Astrocyte (in vitro differentiated cells and primary cell): ENCODE results near the gene ASIC3. TPM values are rescaled to one million over a fixed set of nuclear protein-coding genes. Genes with fewer than 3 reads are reported as not detected.

Source experiments
- DNase-seq: peaks from one replicate; pipeline ENCODE4 v3.0.0-alpha.2; 2010; ENCODE audit warnings: low read depth
- FAIRE-seq: peaks from 2 replicates; lab custom pipeline; 2011; peaks lifted over from hg19 to GRCh38; lab: Jason Lieb, UNC
- H2AFZ ChIP-seq: 2 replicates; pipeline ENCODE4 v1.6.0; 2012; ENCODE audit warnings: low read depth, low read length, inconsistent platforms
- H3K27ac ChIP-seq: 2 replicates; pipeline ENCODE4 v1.5.1; 2011; ENCODE audit warnings: low read depth, low read length, inconsistent platforms
- H3K27me3 ChIP-seq: 2 replicates; pipeline ENCODE4 v1.6.0; 2011; ENCODE audit warnings: low read length, inconsistent platforms; ENCODE audit not compliant: insufficient read depth
- H3K36me3 ChIP-seq: 2 replicates; pipeline ENCODE4 v1.5.1; 2011; ENCODE audit warnings: low read length, inconsistent platforms; ENCODE audit not compliant: insufficient read depth
- H3K4me1 ChIP-seq: 2 replicates; pipeline ENCODE4 v1.5.1; 2011; ENCODE audit warnings: low read length, inconsistent platforms; ENCODE audit not compliant: insufficient read depth
- H3K4me2 ChIP-seq: 2 replicates; pipeline ENCODE4 v1.6.0; 2012; ENCODE audit warnings: low read length, inconsistent platforms
- H3K4me3 ChIP-seq: 2 replicates; pipeline ENCODE4 v1.5.1; 2011; ENCODE audit warnings: low read depth, mild to moderate bottlenecking, low read length, inconsistent platforms; ENCODE audit not compliant: insufficient read depth
- H3K79me2 ChIP-seq: 2 replicates; pipeline ENCODE4 v1.6.0; 2012; ENCODE audit warnings: mild to moderate bottlenecking, low read length, inconsistent platforms; ENCODE audit not compliant: insufficient read depth
- H3K9ac ChIP-seq: 2 replicates; pipeline ENCODE4 v1.6.0; 2012; ENCODE audit warnings: mild to moderate bottlenecking, low read length, inconsistent platforms
- H3K9me3 ChIP-seq: 2 replicates; pipeline ENCODE4 v1.5.1; 2012; ENCODE audit warnings: low read depth, mild to moderate bottlenecking, low read length, inconsistent platforms; ENCODE audit not compliant: insufficient read depth
- H4K20me1 ChIP-seq: 2 replicates; pipeline ENCODE4 v1.6.0; 2012; ENCODE audit warnings: low read length, inconsistent platforms; ENCODE audit not compliant: insufficient read depth
- H3K27ac Mint-ChIP-seq: one replicate; pipeline ENCODE4 v1.8.0; 2021; ENCODE audit warnings: mild to moderate bottlenecking, mixed read lengths; ENCODE audit not compliant: unreplicated experiment
- H3K27me3 Mint-ChIP-seq: one replicate; pipeline ENCODE4 v1.8.0; 2021; ENCODE audit warnings: low read depth, mixed read lengths; ENCODE audit not compliant: unreplicated experiment
- H3K36me3 Mint-ChIP-seq: one replicate; pipeline ENCODE4 v1.8.0; 2021; ENCODE audit warnings: low read depth, mixed read lengths; ENCODE audit not compliant: unreplicated experiment
- H3K4me1 Mint-ChIP-seq: one replicate; pipeline ENCODE4 v1.8.0; 2021; ENCODE audit warnings: low read depth, mixed read lengths; ENCODE audit not compliant: unreplicated experiment
- H3K4me3 Mint-ChIP-seq: one replicate; pipeline ENCODE4 v1.8.0; 2021; ENCODE audit warnings: mild to moderate bottlenecking, moderate library complexity, mixed read lengths; ENCODE audit not compliant: unreplicated experiment
- H3K9me3 Mint-ChIP-seq: one replicate; pipeline ENCODE4 v1.8.0; 2021; ENCODE audit warnings: mild to moderate bottlenecking, mixed read lengths; ENCODE audit not compliant: unreplicated experiment
- CTCF ChIP-seq: IDR thresholded peaks from 2 replicates; pipeline ENCODE4 v1.5.1; 2011; ENCODE audit warnings: low read depth, mild to moderate bottlenecking, inconsistent platforms, low read length, moderate library complexity; ENCODE audit not compliant: insufficient read depth
- EZH2 ChIP-seq: IDR thresholded peaks from 2 replicates; pipeline ENCODE4 v1.6.1; 2012; ENCODE audit warnings: mild to moderate bottlenecking, low read length, inconsistent platforms; ENCODE audit not compliant: insufficient read depth
- total RNA-seq: library from RNA; stranded (reverse); gene quantifications from 2 replicates; pipeline ENCODE4 v1.2.1, GENCODE V29; 2021

The ASIC3 gene
- total RNA-seq, 1 donor from 2014 or later = 3.9 TPM

DNA sequence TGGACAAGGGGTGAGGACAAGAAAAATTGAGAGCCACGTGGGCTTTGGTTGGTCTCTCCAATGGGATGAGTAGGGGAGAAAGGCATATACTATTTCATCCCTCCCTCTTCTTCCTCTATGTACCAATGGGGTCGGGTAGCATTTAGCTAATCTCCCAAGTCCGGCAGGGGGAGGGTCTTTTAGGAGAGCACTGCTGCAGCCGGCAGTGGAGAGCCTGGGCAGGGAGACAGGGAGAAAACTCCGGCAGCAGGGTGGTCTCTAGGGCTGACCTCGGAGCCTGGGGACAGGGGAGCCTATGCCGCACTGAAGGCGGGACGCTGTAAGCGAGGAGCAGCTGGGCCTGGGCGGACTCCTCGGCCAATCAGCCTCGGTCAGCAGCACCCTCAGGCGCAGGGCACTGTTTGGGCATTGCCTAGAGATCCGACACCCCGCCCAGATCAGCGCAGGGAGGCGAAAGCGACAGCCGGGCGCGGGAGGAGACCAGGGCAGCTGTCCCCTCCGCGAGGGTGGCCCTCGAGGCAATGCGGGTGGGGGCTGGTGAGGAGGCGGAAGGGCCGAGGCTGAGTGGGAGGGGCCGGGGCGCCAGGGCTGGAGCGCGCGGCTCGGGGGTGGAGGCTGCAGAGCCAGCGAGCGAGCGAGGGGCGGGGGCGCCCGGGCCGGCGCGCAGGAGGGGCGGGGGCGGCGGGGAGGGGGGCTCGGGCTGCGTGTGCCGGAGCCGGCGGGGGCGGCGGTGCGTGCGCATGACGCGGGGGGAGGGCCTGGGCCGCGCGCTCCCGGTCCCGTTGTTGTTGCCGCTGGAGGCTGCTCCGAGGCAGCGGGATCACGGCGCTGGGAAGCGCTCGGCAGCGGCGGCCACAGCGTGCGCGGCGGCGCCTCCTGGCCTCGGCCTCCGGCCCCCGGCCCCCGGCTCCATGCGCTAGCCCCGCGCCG, 37.6 kb downstream of the ASIC3 start, which contains the start of gene AGAP3:
TSS of gene AGAP3 (plus strand) at position 785 of the 930 bp plus-strand sequence. CDS start 267 bp downstream, outside the sequence.
- peak within 1 kb of the TSS; percentile 92 for H3K4me3 Mint-ChIP-seq
- no peaks in the 10 kb centered on the region for H3K27me3 ChIP-seq
- no peaks in the 10 kb centered on the region for H3K9me3 Mint-ChIP-seq
- peaks cover 50% of the 10 kb centered on the region for H3K4me1 ChIP-seq
- H2AFZ ChIP-seq = peak within 1 kb of the TSS; percentile 89
- H3K4me3 ChIP-seq = peak within 1 kb of the TSS; percentile 83
- no peaks in the 10 kb centered on the region for H3K27me3 Mint-ChIP-seq
- TF ChIP-seq CTCF = no peak
- TF ChIP-seq EZH2 = no peak
- peak within 1 kb of the TSS; percentile 82 for H3K9ac ChIP-seq
- DNase-seq (peak; percentile 75), FAIRE-seq (no peak)
- peaks cover 55% of the 10 kb centered on the region for H3K79me2 ChIP-seq
- peak within 1 kb of the TSS; percentile 99 for H3K4me2 ChIP-seq
- H3K36me3 ChIP-seq = no peaks in the 10 kb centered on the region
- peak within 1 kb of the TSS; percentile 70 for H3K27ac Mint-ChIP-seq
- H3K36me3 Mint-ChIP-seq = peaks cover 3% of the 10 kb centered on the region
- H4K20me1 ChIP-seq = peaks cover 38% of the 10 kb centered on the region
- H3K27ac ChIP-seq = peak within 1 kb of the TSS; percentile 59
- no peaks in the 10 kb centered on the region for H3K9me3 ChIP-seq
- peaks cover 33% of the 10 kb centered on the region for H3K4me1 Mint-ChIP-seq

GRCh38 chr7:151086802-151087244, 38.5 kb downstream of the ASIC3 start:
- Histone ChIP-seq H2AFZ (peak overlapping the region; percentile 63), H3K9me3 (no peaks in the 10 kb centered on the region), H3K79me2 (peaks cover 61% of the 10 kb centered on the region), H4K20me1 (peaks cover 47% of the 10 kb centered on the region), H3K9ac (peak overlapping the region; percentile 82), H3K4me3 (peak overlapping the region; percentile 83), H3K27ac (peak overlapping the region; percentile 59), H3K36me3 (no peaks in the 10 kb centered on the region), H3K4me1 (peaks cover 42% of the 10 kb centered on the region), H3K27me3 (no peaks in the 10 kb centered on the region), H3K4me2 (peak overlapping the region; percentile 99)
- H3K36me3 Mint-ChIP-seq = peaks cover 3% of the 10 kb centered on the region
- H3K9me3 Mint-ChIP-seq = no peaks in the 10 kb centered on the region
- DNase-seq (no peak), FAIRE-seq (no peak)
- peaks cover 37% of the 10 kb centered on the region for H3K4me1 Mint-ChIP-seq
- H3K27me3 Mint-ChIP-seq = no peaks in the 10 kb centered on the region
- H3K4me3 Mint-ChIP-seq = peak overlapping the region; percentile 92
- TF ChIP-seq CTCF = no peak
- TF ChIP-seq EZH2 = no peak
- peak overlapping the region; percentile 53 for H3K27ac Mint-ChIP-seq
